HG03354 (cell line): ENCODE results near the gene RFC2.
"Not testable (repeated sequence)": the region's sequence is repeated elsewhere in the genome, so short reads cannot be mapped to it uniquely, and the experiment has no call there.

ENCODE experiments used
- ATAC-seq: cut with Tn5 transposase; IDR thresholded peaks from one replicate; pipeline ENCODE4 v1.9.1; 2021; ENCODE audit warnings: mild to moderate bottlenecking; ENCODE audit not compliant: unreplicated experiment, poor library complexity, severe bottlenecking

Gene RFC2

GRCh38 chr7:74197449-74198124, 56.6 kb downstream of the RFC2 start:
- no peak for ATAC-seq

- not testable (repeated sequence) for ATAC-seq
Observed at GRCh38 chr7:74195968-74196654, 58.1 kb downstream of the RFC2 start.

DNA sequence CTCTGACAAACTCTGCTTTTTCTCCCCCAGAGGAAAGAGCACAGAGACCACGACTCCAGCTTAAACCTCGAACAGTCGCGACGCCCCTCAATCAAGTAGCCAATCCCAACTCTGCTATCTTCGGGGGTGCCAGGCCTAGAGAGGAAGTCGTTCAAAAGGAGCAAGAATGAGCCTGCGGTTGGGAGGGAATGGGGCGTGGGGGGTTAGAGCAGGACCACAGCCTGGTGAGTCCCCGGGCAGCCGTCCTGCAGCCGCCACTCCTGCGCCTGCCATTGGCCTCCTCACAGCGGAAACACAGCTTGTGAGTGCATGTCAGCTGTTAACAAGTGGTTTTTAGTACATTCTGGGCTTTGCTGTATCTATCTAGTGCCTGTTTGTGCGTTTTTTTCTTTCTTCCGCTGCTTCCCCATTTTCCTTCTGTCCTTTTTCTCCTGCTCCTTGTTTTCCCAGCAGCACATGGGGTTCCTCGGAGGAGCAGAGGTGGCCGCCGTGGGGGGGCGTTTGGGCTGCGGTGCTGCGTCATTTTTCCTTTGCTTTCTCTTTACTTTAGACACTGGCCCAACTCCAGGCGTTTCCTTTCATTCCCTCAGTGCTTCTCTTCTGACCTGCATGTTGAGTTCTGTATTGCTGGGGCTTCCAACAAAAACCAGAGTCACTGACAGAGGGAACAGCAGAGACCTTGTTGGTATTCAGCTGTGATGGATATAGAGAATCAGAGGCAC, 58.9 kb downstream of the RFC2 start:
- not testable (repeated sequence) for ATAC-seq

DNA sequence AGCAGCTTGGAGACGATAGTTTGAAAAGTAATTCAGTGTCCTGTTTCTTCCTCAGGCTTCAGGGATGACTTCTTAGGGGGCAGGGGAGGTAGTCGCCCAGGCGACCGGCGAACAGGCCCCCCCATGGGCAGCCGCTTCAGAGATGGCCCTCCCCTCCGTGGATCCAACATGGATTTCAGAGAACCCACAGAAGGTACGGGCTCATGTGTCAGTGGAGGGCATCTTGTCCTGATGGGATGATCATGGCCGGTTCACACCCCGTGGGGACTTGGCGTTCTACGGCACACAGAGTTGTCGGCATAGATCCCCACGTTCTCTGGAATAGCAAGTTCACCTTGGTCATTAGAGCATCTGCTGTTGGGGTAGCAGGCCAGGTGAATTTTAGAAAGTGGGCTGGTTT, 59.5 kb downstream of the RFC2 start:
- ATAC-seq = no peak

GRCh38 chr7:74193913-74194312, 60.3 kb downstream of the RFC2 start:
- ATAC-seq = no peak

DNA sequence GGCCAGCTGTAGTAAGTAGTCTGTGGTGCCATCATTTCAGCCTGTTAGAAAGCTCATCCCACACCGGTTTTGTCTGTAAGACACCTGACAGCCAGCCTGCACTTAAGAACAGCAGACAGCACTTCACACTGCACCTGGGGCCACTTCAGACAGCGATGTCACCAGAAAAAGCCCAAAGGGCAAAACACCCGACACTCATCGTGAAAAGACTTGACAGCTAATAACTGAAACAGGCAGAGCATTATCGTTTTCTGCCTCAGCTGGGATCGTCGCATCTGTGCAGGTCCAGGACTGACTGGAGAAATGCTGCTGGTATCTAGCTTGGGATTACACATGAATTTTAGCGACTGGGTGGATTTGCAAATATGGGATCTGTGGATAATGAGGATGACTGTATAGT, 61.1 kb downstream of the RFC2 start:
- ATAC-seq = no peak

- ATAC-seq = no peak
Observed at GRCh38 chr7:74191231-74191630, 63.0 kb downstream of the RFC2 start.

DNA sequence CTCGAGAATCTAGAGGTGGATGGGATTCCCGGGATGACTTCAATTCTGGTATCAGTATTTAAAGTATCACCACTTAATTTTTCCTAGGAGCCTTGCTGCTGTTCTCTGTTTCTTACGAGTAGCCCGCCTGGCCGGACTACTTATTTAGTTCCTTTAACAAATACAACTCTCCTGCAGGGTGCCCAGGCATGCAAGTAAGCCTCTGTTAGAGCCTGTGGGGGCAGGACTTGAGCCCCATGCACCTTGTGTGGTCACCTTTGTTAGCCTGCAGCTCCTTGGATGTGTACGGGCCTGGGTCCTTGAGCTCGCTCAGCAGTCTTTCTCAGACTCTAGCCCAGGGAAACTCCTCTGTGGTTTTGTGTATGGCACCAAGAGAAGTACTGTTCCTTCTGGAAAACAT, 63.9 kb downstream of the RFC2 start:
- ATAC-seq = no peak

- ATAC-seq = no peak
Observed at GRCh38 chr7:74187915-74188675, 66.1 kb downstream of the RFC2 start.

GRCh38 chr7:74185636-74186035, 68.6 kb downstream of the RFC2 start:
- ATAC-seq = no peak

GRCh38 chr7:74185016-74185415, 69.2 kb downstream of the RFC2 start:
- ATAC-seq = no peak

- ATAC-seq = no peak
Observed at GRCh38 chr7:74183653-74184450, 70.3 kb downstream of the RFC2 start.

DNA sequence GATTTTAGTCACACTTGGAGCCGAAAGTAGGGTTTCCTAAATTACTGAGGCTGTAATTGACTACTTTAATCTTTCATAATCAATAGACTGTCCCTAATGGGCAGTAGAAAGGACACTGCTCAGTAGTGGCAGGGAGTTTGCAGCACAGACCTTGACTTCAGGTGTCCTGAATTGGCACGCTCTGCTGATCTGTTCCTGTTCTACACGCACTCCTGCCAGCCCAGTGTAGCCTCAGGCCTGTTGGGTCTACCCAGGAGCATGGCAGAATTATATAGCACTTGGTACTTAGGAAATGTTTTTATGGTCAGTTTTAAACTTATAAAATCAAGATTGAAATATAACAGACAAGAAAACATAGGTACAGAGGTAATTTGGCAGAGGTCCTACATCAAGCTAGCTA, 71.1 kb downstream of the RFC2 start:
- no peak for ATAC-seq

DNA sequence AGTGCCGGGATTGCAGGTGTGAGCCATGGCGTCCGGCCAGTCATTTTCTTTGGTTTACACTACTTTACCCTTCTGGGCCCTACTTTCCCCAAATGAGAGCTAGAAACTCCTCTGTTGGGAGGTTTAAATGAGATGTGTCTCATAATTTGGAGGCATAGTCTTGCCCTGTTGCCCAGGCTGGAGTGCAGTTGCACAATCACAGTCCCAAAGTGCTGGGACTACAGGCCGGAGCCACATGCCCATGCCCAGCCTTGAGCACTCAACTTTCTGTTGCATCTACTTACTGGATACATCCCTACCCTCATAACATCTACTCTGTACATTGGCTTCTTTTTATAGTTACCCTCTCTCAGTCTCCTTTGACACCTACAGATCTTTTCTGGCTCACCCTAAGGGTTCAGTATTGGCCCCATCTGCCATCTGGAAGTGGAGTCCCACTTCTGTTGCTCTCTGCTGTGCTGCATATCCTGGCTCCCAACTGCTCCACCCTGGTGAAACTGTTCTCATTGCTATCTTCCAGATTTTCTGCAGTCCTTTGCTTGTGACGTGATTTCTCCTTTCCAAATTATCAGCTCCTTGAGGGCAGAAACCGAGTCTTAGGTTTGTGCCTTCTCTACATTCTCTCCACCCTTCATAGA, 71.6 kb downstream of the RFC2 start:
- ATAC-seq = no peak

- no peak for ATAC-seq
Observed at GRCh38 chr7:74181821-74182220, 72.4 kb downstream of the RFC2 start.
